GM21515 (cell line): Measurements from ENCODE around the gene PCDHA10.
"Not testable (repeated sequence)": the region's sequence is repeated elsewhere in the genome, so short reads cannot be mapped to it uniquely, and the experiment has no call there.

ENCODE experiments used
- ATAC-seq: cut with Tn5 transposase; IDR thresholded peaks from one replicate; pipeline ENCODE4 v1.9.1; 2021; ENCODE audit not compliant: unreplicated experiment

PCDHA10 gene, protein sequence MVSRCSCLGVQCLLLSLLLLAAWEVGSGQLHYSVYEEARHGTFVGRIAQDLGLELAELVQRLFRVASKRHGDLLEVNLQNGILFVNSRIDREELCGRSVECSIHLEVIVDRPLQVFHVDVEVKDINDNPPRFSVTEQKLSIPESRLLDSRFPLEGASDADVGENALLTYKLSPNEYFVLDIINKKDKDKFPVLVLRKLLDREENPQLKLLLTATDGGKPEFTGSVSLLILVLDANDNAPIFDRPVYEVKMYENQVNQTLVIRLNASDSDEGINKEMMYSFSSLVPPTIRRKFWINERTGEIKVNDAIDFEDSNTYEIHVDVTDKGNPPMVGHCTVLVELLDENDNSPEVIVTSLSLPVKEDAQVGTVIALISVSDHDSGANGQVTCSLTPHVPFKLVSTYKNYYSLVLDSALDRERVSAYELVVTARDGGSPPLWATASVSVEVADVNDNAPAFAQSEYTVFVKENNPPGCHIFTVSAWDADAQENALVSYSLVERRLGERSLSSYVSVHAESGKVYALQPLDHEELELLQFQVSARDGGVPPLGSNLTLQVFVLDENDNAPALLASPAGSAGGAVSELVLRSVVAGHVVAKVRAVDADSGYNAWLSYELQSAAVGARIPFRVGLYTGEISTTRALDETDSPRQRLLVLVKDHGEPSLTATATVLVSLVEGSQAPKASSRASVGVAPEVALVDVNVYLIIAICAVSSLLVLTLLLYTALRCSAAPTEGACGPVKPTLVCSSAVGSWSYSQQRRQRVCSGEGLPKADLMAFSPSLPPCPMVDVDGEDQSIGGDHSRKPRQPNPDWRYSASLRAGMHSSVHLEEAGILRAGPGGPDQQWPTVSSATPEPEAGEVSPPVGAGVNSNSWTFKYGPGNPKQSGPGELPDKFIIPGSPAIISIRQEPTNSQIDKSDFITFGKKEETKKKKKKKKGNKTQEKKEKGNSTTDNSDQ

DNA sequence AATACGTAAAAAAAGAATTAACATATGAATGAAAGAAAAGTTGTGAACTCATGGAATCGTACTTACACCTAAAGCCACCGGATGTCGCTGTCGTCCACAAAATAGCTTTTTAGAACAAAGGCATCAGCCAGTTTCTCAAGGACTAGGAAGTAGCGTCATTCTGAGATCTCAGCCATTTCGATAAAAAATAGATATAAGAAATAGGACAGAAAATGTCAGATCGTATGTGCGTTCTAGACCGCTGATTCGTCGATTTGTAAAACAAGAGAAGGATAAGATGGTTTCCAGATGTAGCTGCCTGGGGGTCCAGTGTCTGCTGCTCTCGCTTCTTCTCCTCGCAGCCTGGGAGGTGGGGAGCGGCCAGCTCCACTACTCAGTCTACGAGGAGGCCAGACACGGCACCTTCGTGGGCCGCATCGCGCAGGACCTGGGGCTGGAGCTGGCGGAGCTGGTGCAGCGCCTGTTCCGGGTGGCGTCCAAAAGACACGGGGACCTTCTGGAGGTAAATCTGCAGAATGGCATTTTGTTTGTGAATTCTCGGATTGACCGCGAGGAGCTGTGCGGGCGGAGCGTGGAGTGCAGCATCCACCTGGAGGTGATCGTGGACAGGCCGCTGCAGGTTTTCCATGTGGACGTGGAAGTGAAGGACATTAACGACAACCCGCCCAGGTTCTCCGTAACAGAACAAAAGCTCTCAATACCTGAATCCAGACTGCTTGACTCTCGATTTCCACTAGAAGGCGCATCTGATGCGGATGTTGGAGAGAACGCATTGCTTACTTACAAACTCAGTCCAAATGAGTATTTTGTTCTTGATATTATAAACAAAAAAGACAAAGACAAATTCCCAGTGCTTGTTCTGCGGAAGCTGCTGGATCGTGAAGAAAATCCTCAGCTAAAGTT, at the start of gene PCDHA10:
Gene PCDHA10, plus strand, starts transcription at position 126 of the 903 bp plus-strand sequence. Its CDS starts 152 bp downstream, at position 278.
- ATAC-seq, result no peak

DNA sequence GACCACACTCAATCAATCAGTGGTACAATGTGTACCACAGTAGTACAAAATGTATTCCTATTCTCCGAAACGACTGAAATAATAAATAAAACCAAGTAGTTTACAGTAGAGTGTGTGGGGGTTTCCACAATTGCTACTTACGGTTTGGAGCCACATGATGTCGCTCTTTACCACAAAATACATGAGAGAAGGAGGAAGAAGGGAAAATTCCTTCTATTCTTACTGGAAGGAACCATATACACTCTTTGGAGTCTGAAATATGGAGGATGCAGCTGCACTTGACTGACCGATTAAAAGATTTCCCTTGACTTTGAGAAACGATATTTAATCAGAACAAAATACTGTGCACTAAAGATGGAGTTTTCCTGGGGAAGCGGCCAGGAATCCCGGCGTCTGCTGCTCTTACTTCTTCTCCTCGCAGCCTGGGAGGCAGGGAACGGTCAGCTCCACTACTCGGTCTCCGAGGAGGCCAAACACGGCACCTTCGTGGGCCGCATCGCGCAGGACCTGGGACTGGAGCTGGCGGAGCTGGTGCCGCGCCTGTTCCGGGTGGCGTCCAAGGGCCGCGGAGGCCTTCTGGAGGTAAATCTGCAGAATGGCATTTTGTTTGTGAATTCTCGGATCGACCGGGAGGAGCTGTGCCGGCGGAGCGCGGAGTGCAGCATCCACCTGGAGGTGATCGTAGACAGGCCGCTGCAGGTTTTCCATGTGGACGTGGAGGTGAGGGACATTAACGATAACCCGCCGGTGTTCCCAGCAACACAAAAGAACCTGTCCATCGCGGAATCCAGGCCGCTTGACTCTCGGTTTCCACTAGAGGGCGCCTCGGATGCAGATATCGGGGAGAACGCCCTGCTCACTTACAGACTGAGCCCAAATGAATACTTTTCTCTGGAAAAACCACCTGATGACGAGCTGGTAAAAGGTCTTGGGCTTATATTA, 48.6 kb upstream of the PCDHA10 start, which contains the start of gene PCDHA4:
Gene PCDHA4, plus strand, starts transcription at position 235 of the 942 bp plus-strand sequence.
- no peak for ATAC-seq

DNA sequence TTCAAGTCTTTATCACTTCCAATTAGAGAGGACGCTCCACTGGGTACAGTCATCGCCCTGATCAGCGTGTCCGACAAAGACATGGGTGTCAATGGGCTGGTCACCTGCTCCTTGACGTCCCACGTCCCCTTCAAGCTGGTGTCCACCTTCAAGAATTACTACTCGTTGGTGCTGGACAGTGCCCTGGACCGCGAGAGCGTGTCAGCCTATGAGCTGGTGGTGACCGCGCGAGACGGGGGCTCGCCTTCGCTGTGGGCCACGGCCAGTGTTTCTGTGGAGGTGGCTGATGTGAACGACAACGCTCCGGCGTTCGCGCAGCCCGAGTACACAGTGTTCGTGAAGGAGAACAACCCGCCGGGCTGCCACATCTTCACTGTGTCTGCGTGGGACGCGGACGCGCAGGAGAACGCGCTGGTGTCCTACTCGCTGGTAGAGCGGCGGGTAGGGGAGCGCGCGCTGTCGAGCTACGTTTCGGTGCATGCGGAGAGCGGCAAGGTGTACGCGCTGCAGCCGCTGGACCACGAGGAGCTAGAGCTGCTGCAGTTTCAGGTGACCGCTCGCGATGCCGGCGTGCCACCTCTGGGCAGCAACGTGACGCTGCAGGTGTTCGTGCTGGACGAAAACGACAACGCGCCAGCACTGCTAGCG, 47.3 kb upstream of the PCDHA10 start:
- not testable (repeated sequence) for ATAC-seq

DNA sequence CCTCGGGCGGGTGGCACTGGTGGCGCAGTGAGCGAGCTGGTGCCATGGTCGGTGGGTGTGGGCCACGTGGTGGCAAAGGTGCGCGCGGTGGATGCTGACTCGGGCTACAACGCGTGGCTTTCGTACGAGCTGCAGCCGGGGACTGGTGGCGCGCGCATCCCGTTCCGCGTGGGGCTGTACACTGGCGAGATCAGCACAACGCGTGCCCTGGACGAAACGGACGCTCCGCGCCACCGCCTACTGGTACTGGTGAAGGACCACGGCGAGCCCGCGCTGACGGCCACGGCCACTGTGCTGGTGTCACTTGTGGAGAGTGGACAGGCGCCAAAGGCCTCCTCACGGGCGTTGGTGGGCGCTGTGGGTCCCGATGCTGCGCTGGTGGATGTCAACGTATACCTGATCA, 46.8 kb upstream of the PCDHA10 start:
- no peak for ATAC-seq

DNA sequence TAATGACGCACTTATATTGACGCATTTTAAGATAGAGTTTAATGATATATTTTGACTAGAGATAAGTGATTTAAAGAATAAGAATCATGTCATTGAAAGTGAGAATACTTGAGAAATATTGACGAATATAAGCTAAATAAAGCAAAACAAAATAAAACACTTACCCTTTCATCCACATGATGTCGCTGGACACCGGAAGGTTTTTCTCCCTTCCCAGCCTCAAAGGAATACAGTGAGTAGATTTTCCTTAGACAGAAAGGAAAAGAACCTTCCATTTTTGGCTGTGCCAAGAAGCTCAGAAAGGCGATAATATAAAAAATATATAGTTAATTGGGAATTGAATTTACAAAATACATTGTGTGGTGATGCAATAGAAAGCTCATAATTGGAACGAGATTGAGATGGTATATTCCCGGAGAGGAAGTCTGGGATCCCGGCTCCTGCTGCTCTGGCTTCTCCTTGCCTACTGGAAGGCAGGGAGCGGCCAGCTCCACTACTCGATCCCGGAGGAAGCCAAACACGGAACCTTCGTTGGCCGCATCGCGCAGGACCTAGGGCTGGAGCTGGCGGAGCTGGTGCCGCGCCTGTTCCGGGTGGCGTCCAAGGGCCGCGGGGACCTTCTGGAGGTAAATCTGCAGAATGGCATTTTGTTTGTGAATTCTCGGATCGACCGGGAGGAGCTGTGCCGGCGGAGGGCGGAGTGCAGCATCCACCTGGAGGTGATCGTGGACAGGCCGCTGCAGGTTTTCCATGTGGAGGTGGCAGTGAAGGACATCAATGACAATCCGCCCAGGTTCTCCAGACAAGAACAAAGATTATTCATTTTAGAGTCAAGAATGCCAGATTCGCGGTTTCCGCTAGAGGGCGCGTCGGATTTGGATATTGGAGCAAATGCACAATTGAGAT, 34.1 kb upstream of the PCDHA10 start, which contains the start of gene PCDHA5:
Gene PCDHA5, plus strand, starts transcription at position 239 of the 906 bp plus-strand sequence.
- no peak for ATAC-seq

DNA sequence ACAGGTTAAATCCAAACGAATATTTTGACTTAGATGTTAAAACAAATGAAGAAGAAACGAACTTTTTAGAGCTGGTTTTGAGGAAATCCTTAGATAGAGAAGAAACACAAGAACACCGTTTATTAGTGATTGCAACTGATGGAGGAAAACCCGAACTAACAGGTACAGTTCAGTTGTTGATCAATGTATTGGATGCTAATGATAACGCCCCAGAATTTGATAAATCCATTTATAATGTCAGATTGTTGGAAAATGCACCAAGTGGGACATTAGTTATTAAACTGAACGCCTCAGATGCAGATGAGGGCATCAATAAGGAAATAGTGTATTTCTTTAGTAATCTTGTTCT, 33.4 kb upstream of the PCDHA10 start:
- ATAC-seq, result no peak

DNA sequence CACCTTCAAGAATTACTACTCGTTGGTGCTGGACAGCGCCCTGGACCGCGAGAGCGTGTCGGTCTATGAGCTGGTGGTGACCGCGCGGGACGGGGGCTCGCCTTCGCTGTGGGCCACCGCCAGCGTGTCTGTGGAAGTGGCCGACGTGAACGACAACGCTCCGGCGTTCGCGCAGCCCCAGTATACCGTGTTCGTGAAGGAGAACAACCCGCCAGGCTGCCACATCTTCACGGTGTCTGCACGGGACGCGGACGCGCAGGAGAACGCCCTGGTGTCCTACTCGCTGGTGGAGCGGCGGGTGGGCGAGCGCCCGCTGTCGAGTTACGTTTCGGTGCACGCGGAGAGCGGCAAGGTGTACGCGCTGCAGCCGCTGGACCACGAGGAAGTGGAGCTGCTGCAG, 32.7 kb upstream of the PCDHA10 start:
- ATAC-seq, result not testable (repeated sequence)

DNA sequence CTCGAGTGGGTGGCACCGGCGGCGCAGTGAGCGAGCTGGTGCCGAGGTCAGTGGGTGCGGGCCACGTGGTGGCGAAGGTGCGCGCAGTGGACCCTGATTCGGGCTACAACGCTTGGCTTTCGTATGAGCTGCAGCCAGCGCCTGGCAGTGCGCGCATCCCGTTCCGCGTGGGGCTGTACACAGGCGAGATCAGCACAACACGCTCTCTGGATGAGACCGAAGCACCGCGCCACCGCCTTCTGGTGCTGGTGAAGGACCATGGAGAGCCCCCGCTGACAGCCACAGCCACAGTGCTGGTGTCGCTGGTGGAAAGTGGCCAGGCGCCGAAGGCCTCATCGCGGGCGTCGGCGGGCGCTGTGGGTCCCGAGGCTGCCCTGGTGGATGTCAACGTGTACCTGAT, 32.2 kb upstream of the PCDHA10 start:
- no peak for ATAC-seq

DNA sequence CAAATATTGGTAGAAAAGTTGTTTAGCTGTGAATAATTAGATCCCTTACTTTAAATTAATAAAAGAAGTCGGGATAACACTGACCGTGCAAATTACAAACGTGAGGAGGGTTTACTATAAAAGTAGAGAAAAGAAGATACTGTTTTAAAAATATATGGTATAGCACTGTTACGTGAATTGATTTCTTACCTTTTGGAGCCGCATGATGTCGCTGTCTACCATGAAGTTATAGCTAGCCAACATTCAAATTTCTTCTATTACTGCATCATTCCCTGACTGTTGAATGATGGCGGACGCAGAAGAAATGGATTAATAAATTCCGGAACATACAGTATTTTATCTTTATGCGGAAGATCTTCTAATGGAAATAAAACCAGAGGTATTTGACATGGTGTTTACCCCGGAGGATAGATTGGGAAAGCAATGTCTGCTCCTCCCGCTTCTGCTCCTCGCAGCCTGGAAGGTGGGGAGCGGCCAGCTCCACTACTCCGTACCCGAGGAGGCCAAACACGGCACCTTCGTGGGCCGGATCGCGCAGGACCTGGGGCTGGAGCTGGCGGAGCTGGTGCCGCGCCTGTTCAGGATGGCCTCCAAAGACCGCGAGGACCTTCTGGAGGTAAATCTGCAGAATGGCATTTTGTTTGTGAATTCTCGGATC, 27.9 kb upstream of the PCDHA10 start, which contains the start of gene PCDHA6:
Gene PCDHA6, plus strand, starts transcription at position 257 of the 658 bp plus-strand sequence. Its CDS starts 132 bp downstream, at position 389.
- ATAC-seq, result no peak

DNA sequence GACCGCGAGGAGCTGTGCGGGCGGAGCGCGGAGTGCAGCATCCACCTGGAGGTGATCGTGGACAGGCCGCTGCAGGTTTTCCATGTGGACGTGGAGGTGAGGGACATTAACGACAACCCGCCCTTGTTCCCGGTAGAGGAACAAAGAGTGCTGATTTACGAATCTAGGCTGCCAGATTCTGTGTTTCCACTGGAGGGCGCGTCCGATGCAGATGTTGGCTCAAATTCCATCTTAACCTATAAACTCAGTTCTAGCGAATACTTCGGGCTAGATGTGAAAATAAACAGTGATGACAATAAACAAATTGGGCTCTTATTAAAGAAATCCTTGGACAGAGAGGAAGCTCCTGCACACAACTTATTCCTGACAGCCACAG, 27.3 kb upstream of the PCDHA10 start:
- ATAC-seq, result no peak

DNA sequence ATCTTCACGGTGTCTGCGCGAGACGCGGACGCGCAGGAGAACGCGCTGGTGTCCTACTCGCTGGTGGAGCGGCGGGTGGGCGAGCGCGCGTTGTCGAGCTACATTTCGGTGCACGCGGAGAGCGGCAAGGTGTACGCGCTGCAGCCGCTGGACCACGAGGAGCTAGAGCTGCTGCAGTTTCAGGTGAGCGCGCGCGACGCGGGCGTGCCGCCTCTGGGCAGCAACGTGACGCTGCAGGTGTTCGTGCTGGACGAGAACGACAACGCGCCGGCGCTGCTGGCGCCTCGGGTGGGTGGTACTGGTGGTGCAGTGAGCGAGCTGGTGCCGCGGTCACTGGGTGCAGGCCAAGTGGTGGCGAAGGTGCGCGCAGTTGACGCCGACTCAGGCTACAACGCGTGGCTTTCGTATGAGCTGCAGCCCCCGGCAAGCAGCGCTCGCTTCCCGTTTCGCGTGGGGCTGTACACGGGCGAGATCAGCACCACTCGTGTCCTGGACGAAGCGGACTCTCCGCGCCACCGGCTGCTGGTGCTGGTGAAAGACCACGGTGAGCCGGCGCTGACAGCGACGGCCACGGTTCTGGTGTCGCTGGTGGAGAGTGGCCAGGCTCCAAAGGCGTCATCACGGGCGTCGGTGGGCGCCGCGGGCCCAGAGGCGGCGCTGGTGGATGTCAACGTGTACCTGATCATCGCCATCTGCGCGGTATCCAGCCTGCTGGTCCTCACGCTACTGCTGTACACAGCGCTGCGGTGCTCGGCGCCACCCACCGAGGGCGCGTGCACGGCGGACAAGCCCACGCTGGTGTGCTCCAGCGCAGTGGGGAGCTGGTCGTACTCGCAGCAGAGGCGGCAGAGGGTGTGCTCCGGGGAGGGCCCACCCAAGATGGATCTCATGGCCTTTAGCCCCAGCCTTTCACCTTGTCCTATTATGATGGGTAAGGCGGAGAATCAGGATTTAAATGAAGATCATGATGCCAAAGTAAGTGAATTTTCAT, 25.9 kb upstream of the PCDHA10 start:
- ATAC-seq, result not testable (repeated sequence)

DNA sequence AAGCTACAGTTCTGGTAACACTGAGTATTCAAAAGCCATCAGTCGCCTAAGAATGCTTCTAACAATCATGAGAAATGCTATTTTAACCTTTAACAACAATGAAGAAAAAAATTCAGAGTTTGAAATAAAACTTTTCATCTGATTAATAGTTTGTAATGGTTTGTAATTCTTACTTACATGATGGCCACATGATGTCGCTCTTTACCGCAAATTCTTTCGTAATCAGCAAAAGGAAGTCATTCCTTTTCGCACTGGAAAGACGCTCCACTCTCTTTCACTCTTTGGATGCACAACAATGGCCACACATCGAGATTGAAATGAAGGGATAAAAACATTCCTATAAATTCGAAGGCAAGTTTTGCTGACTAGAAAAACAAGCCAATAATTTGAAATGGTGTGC, 21.7 kb upstream of the PCDHA10 start, which contains the start of gene PCDHA7:
Gene PCDHA7, plus strand, starts transcription at position 277 of the 400 bp plus-strand sequence. Its CDS starts 115 bp downstream, at position 392.
- no peak for ATAC-seq

DNA sequence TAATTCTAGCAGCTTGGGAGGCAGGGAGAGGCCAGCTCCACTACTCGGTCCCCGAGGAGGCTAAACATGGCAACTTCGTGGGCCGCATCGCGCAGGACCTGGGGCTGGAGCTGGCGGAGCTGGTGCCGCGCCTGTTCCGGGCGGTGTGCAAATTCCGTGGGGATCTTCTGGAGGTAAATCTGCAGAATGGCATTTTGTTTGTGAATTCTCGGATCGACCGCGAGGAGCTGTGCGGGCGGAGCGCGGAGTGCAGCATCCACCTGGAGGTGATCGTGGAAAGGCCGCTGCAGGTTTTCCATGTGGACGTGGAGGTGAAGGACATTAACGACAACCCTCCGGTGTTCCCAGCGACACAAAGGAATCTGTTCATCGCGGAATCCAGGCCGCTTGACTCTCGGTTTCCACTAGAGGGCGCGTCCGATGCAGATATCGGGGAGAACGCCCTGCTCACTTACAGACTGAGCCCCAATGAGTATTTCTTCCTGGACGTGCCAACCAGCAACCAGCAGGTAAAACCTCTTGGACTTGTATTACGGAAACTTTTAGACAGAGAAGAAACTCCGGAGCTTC, 21.2 kb upstream of the PCDHA10 start:
- ATAC-seq, result not testable (repeated sequence)

DNA sequence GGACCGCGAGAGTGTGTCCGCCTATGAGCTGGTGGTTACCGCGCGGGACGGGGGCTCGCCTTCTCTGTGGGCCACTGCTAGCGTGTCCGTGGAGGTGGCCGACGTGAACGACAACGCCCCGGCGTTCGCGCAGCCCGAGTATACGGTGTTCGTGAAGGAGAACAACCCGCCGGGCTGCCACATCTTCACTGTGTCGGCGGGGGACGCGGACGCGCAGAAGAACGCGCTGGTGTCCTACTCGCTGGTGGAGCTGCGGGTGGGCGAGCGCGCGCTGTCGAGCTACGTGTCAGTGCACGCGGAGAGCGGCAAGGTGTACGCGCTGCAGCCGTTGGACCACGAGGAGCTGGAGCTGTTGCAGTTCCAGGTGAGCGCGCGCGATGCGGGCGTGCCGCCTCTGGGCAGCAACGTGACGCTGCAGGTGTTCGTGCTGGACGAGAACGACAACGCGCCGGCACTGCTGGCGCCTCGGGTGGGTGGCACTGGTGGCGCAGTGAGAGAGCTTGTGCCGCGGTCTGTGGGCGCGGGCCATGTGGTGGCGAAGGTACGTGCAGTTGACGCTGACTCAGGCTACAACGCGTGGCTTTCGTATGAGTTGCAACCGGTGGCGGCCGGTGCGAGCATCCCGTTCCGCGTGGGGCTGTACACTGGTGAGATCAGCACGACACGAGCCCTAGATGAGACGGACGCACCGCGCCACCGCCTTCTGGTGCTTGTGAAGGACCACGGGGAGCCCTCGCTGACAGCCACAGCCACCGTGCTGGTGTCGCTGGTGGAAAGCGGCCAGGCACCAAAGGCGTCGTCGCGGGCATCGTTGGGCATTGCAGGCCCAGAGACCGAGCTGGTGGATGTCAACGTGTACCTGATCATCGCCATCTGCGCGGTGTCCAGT, 19.8 kb upstream of the PCDHA10 start:
- ATAC-seq, result no peak
